ENCODE data around the gene CYBRD1.

The CYBRD1 gene

DNA sequence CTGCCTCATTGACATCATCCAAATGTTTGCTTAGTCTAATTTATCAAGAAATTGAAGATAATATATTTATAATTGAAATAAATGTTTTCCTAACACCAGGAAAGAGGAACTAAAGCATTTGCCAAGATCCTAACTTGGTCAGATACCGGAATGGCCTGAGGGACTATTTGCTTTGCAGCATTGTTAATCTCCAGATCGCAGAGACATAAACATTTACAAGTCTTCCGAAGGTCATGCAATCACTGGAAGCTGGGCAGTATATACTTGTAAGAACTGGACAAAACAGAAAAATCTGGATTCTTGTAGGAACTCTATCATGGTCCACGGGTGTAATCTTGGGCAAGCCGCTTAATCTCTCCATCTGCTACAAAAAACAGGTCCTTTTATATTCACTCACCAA, 42.2 kb downstream of the CYBRD1 start:
- no peak for TF ChIP-seq SPI1 (IDR thresholded peaks at IDR 0.05; ENCODE audit: borderline replicate concordance, low read depth)
- TF ChIP-seq, protein P1, sequence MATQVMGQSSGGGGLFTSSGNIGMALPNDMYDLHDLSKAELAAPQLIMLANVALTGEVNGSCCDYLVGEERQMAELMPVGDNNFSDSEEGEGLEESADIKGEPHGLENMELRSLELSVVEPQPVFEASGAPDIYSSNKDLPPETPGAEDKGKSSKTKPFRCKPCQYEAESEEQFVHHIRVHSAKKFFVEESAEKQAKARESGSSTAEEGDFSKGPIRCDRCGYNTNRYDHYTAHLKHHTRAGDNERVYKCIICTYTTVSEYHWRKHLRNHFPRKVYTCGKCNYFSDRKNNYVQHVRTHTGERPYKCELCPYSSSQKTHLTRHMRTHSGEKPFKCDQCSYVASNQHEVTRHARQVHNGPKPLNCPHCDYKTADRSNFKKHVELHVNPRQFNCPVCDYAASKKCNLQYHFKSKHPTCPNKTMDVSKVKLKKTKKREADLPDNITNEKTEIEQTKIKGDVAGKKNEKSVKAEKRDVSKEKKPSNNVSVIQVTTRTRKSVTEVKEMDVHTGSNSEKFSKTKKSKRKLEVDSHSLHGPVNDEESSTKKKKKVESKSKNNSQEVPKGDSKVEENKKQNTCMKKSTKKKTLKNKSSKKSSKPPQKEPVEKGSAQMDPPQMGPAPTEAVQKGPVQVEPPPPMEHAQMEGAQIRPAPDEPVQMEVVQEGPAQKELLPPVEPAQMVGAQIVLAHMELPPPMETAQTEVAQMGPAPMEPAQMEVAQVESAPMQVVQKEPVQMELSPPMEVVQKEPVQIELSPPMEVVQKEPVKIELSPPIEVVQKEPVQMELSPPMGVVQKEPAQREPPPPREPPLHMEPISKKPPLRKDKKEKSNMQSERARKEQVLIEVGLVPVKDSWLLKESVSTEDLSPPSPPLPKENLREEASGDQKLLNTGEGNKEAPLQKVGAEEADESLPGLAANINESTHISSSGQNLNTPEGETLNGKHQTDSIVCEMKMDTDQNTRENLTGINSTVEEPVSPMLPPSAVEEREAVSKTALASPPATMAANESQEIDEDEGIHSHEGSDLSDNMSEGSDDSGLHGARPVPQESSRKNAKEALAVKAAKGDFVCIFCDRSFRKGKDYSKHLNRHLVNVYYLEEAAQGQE (IDR thresholded peaks at IDR 0.05; ENCODE audit: insufficient replicate concordance, low read depth) = no peak
- no peak for TF ChIP-seq POLR2AphosphoS5 (IDR thresholded peaks at IDR 0.05; ENCODE audit: low read depth)
- TF ChIP-seq, protein P2, sequence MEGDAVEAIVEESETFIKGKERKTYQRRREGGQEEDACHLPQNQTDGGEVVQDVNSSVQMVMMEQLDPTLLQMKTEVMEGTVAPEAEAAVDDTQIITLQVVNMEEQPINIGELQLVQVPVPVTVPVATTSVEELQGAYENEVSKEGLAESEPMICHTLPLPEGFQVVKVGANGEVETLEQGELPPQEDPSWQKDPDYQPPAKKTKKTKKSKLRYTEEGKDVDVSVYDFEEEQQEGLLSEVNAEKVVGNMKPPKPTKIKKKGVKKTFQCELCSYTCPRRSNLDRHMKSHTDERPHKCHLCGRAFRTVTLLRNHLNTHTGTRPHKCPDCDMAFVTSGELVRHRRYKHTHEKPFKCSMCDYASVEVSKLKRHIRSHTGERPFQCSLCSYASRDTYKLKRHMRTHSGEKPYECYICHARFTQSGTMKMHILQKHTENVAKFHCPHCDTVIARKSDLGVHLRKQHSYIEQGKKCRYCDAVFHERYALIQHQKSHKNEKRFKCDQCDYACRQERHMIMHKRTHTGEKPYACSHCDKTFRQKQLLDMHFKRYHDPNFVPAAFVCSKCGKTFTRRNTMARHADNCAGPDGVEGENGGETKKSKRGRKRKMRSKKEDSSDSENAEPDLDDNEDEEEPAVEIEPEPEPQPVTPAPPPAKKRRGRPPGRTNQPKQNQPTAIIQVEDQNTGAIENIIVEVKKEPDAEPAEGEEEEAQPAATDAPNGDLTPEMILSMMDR (IDR thresholded peaks at IDR 0.05; ENCODE audit: insufficient read depth, low read length) = no peak
- no peak for TF ChIP-seq GABPA (IDR thresholded peaks at IDR 0.05; ENCODE audit: low read depth)
- H3K4me3 ChIP-seq (replicated peaks; ENCODE audit: insufficient read depth, low read length) = no peak overlapping the region
- no peaks in the 10 kb centered on the region for H3K27me3 ChIP-seq (ENCODE audit: insufficient read depth, poor library complexity, severe bottlenecking)
- DNase-seq (ENCODE audit: low read depth in 1 of 2, low spot score in 1 of 2) = no peak
- no peak overlapping the region for H3K27ac ChIP-seq (replicated peaks)

DNA sequence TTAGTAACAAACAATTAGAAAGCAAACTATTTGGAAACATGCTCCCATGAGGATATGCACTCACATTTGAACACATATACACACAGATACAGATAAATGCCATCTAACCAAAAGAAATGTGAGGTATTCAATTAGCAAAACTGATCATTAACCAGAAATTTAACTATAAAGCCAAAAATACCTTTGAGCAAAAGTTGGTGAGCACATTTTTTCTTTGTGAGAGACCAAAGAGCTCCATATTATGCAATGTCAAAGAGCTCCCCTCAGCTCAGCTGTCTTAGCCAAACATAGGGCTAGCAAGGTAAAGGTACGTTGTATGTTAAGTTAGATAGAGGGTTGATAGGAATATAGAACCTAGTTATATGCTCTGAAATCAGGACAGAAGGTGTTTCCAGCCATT, 43.8 kb downstream of the CYBRD1 start:
- Histone ChIP-seq H3K27ac (replicated peaks) (no peak overlapping the region), H3K4me3 (replicated peaks; ENCODE audit: insufficient read depth, low read length) (no peak overlapping the region), H3K27me3 (ENCODE audit: insufficient read depth, poor library complexity, severe bottlenecking) (no peaks in the 10 kb centered on the region)
- TF ChIP-seq SPI1 (IDR thresholded peaks at IDR 0.05; ENCODE audit: borderline replicate concordance, low read depth) = no peak
- TF ChIP-seq, protein P2 (IDR thresholded peaks at IDR 0.05; ENCODE audit: insufficient read depth, low read length) = no peak
- TF ChIP-seq GABPA (IDR thresholded peaks at IDR 0.05; ENCODE audit: low read depth) = no peak
- TF ChIP-seq, protein P1 (IDR thresholded peaks at IDR 0.05; ENCODE audit: insufficient replicate concordance, low read depth) = no peak
- TF ChIP-seq POLR2AphosphoS5 (IDR thresholded peaks at IDR 0.05; ENCODE audit: low read depth) = no peak
- no peak for DNase-seq (ENCODE audit: low read depth in 1 of 2, low spot score in 1 of 2)

DNA sequence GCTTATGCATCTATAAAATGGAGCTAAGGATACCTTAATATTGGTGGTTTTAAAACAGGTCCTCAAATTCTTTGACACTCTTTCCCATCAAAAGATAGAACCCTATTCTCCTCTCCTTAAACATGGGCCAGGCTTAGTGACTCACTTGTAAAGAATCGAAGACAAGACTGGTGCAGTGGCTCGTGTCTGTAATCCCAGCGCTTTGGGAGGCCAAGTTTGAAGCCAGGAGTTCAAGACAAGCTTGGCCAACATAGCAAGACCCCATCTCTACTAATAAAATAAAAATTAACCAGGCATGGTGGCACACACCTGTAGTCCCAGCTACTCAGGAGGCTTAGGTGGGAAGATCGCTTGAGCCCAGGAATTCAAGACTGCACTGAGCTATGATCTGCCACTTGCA, 44.5 kb downstream of the CYBRD1 start:
- no peak for DNase-seq (ENCODE audit: low read depth in 1 of 2, low spot score in 1 of 2)
- TF ChIP-seq, protein P2 (IDR thresholded peaks at IDR 0.05; ENCODE audit: insufficient read depth, low read length) = no peak
- no peak for TF ChIP-seq GABPA (IDR thresholded peaks at IDR 0.05; ENCODE audit: low read depth)
- TF ChIP-seq, protein P1 (IDR thresholded peaks at IDR 0.05; ENCODE audit: insufficient replicate concordance, low read depth) = no peak
- no peak for TF ChIP-seq SPI1 (IDR thresholded peaks at IDR 0.05; ENCODE audit: borderline replicate concordance, low read depth)
- no peak for TF ChIP-seq POLR2AphosphoS5 (IDR thresholded peaks at IDR 0.05; ENCODE audit: low read depth)
- no peaks in the 10 kb centered on the region for H3K27me3 ChIP-seq (ENCODE audit: insufficient read depth, poor library complexity, severe bottlenecking)
- H3K27ac ChIP-seq (replicated peaks) = no peak overlapping the region
- H3K4me3 ChIP-seq (replicated peaks; ENCODE audit: insufficient read depth, low read length) = no peak overlapping the region

Measured in HL-60 (cell line).